HepG2 (cell line): ENCODE results near the gene TK2. TPM values are rescaled to one million over a fixed set of nuclear protein-coding genes. Genes with fewer than 3 reads are reported as not detected.

Experiments used
- ATAC-seq: fragments of 200-7000 bp; cut with Tn5 transposase; 3 replicates; pipeline ENCODE4 v1.9.1; 2020; ENCODE audit warnings: mild to moderate bottlenecking, moderate library complexity
- BruUV-seq: library from RNA; stranded (reverse); fragments of 400-500 nt; replicated peaks from 2 replicates; lab custom pipeline; 2021; lab: Mats Ljungman, UMichigan
- CTCF ChIA-PET: fragments of 300-600 bp; formaldehyde crosslinking; extraction: SDS; loops from one replicate; lab custom pipeline; 2021; ENCODE audit warnings: low total read pairs, inconsistent platforms, low intra/inter-chr PET ratio; lab: Yijun Ruan, JAX
- POLR2A ChIA-PET: fragments of 350-600 bp; sonication (Branson Sonifier 250); formaldehyde crosslinking; loops from one replicate; lab custom pipeline; 2020; ENCODE audit warnings: antibody characterized with exemption, inconsistent platforms; lab: Yijun Ruan, JAX
- DNase-seq: peaks from one replicate; pipeline ENCODE4 v3.0.0-alpha.2; 2015; ENCODE audit warnings: low spot score
- FAIRE-seq: peaks from 3 replicates; lab custom pipeline; 2011; peaks lifted over from hg19 to GRCh38; lab: Jason Lieb, UNC
- H2AFZ ChIP-seq: one replicate; pipeline ENCODE4 v1.6.1; 2011; ENCODE audit warnings: low read length, inconsistent platforms
- H3K27ac ChIP-seq: fragments of 300-600 bp; 3 replicates; pipeline ENCODE4 v1.8.0; 2011; ENCODE audit warnings: mixed run types, mild to moderate bottlenecking, mixed read lengths, low read length, inconsistent platforms; ENCODE audit not compliant: insufficient read depth; ENCODE audit errors: extremely low read length
- H3K27me3 ChIP-seq, 2 experiments: fragments of 200-600 bp in 1 of 2; 2 replicates in 1 of 2; 3 replicates in 1 of 2; pipeline versions ENCODE4 v1.6.0 to v1.8.0; 2011; ENCODE audit warnings: low read length in 2 of 2, mild to moderate bottlenecking in 2 of 2, moderate library complexity in 2 of 2, inconsistent platforms in 1 of 2; ENCODE audit not compliant: insufficient read depth in 2 of 2, control insufficient read depth in 1 of 2
- H3K36me3 ChIP-seq, 2 experiments: fragments of 200-600 bp in 1 of 2; replicated peaks in 1 of 2; 2 replicates in 1 of 2; 3 replicates in 1 of 2; pipeline versions ENCODE4 v1.5.1 to v1.8.0; 2011; ENCODE audit warnings: low read length in 2 of 2, inconsistent platforms in 1 of 2; ENCODE audit not compliant: insufficient read depth in 2 of 2, control insufficient read depth in 1 of 2
- H3K4me1 ChIP-seq: 2 replicates; pipeline ENCODE4 v1.5.1; 2012; ENCODE audit warnings: low read length, inconsistent platforms; ENCODE audit not compliant: insufficient read depth
- H3K4me2 ChIP-seq: 2 replicates; pipeline ENCODE4 v1.6.0; 2011; ENCODE audit warnings: low read depth, low read length, inconsistent platforms
- H3K4me3 ChIP-seq, 3 experiments: fragments of 200-600 bp in 1 of 3; sonication (generic), shearing (Covaris generic) in 1 of 3; replicated peaks in 1 of 3; 2 replicates each; pipeline ENCODE4 v1.5.1; 2011 to 2016; ENCODE audit warnings: low read length in 3 of 3, inconsistent platforms in 2 of 3, low read depth in 2 of 3, mild to moderate bottlenecking in 2 of 3, control low read depth in 1 of 3, mixed read lengths in 1 of 3; ENCODE audit not compliant: insufficient read depth in 1 of 3
- H3K79me2 ChIP-seq: one replicate; pipeline ENCODE4 v1.6.1; 2011; ENCODE audit warnings: low read length, inconsistent platforms; ENCODE audit not compliant: insufficient read depth
- H3K9ac ChIP-seq: 2 replicates; pipeline ENCODE4 v1.6.0; 2011; ENCODE audit warnings: mild to moderate bottlenecking, low read depth, low read length, inconsistent platforms; ENCODE audit not compliant: insufficient read depth
- H3K9me3 ChIP-seq: 2 replicates; pipeline ENCODE4 v1.5.1; 2012; ENCODE audit warnings: mild to moderate bottlenecking, low read length
- H4K20me1 ChIP-seq: 2 replicates; pipeline ENCODE4 v1.6.0; 2011; ENCODE audit warnings: inconsistent platforms, mild to moderate bottlenecking, low read length, moderate library complexity; ENCODE audit not compliant: insufficient read depth
- ELF3 ChIP-seq: IDR thresholded peaks from 2 replicates; pipeline ENCODE4 v1.6.1; 2016; ENCODE audit warnings: missing genetic modification reagents, missing compliant biosample characterization
- ETV5 ChIP-seq: IDR thresholded peaks from 2 replicates; pipeline ENCODE4 v1.6.1; 2018; ENCODE audit warnings: missing biosample characterization, missing genetic modification reagents, inconsistent platforms, borderline replicate concordance
- HMG20A ChIP-seq: IDR thresholded peaks from 2 replicates; pipeline ENCODE4 v1.6.1; 2016; ENCODE audit warnings: borderline replicate concordance
- KDM1A ChIP-seq: IDR thresholded peaks from 2 replicates; pipeline ENCODE4 v1.6.1; 2016; ENCODE audit warnings: missing compliant biosample characterization
- RARA ChIP-seq: IDR thresholded peaks from 2 replicates; pipeline ENCODE4 v1.6.1; 2016; ENCODE audit warnings: missing genetic modification reagents, missing compliant biosample characterization
- RFX5 ChIP-seq: IDR thresholded peaks from 2 replicates; pipeline ENCODE4 v1.6.1; 2011; ENCODE audit warnings: low read depth, low read length, improper control_type of control experiment
- SOX5 ChIP-seq: IDR thresholded peaks from 2 replicates; pipeline ENCODE4 v1.6.1; 2016; ENCODE audit warnings: borderline replicate concordance
- TBL1XR1 ChIP-seq: fragments of 150-350 bp; IDR thresholded peaks from 2 replicates; pipeline ENCODE4 v1.6.1; 2014; ENCODE audit warnings: borderline replicate concordance, low read length; ENCODE audit not compliant: partially characterized antibody
- ZFP90 ChIP-seq: sonication (generic); formaldehyde crosslinking; IDR thresholded peaks from 2 replicates; pipeline ENCODE4 v1.8.0; 2022; ENCODE audit warnings: missing genetic modification reagents, mild to moderate bottlenecking, inconsistent platforms, borderline replicate concordance
- ZNF570 ChIP-seq: sonication (generic); formaldehyde crosslinking; IDR thresholded peaks from 2 replicates; pipeline ENCODE4 v1.4.0; 2020; ENCODE audit warnings: mild to moderate bottlenecking, missing genetic modification reagents, borderline replicate concordance
- WGBS: methylation state at CpG from one replicate; pipeline ENCODE4 v1.1.6; 2017; ENCODE audit warnings: low lambda C conversion rate; 5-methylcytosine and 5-hydroxymethylcytosine counted together
- in situ Hi-C: cut with HindIII; loops from 2 replicates; pipeline ENCODE4 v1.10.0; 2017; ENCODE audit warnings: low pct_unique_long_range_greater_than_20kb; ENCODE audit not compliant: extremely low pct_ligation_motif_present
- intact Hi-C: fragments of 100-400 bp; cut with micrococcal nuclease; formaldehyde crosslinking; loops from one replicate; pipeline ENCODE4 v1.10.0; 2022; ENCODE audit not compliant: unreplicated experiment
- polyA plus RNA-seq, 8 experiments: library from polyadenylated mRNA; depleted of rRNA in 3 of 8; stranded (reverse) in 7 of 8; unstranded in 1 of 8; fragments of >200 nt; fragmentation: Illumina TruSeq in 4 of 8; extraction: Trizol in 4 of 8; gene quantifications; 2 replicates each; pipeline versions ENCODE4 v1.2.1 to v1.2.3, GENCODE V29; 2011 to 2016; ENCODE audit warnings: low read depth in 4 of 8, missing spikeins in 1 of 8, mixed read lengths in 1 of 8; ENCODE audit not compliant: insufficient read depth in 1 of 8
- total RNA-seq, 5 experiments: library from RNA; depleted of rRNA; stranded (reverse); fragments of >200 nt; fragmentation: Illumina TruSeq; extraction: Trizol; gene quantifications; 2 replicates each; pipeline ENCODE4 v1.2.3, GENCODE V29; 2016; ENCODE audit warnings: low read depth in 1 of 5
- TF ChIP-seq, protein P1 (sequence below): sonication (generic); formaldehyde crosslinking; conservative IDR thresholded peaks from 2 replicates; pipeline ENCODE4 v1.4.0; 2020; ENCODE audit warnings: missing genetic modification reagents

TK2 gene
- total and polyA plus RNA-seq, 2 of the 13 experiments (the other 11 are each of a cell fraction or from before 2014, with no cell fraction given), result 18.7 to 21.0 TPM

DNA sequence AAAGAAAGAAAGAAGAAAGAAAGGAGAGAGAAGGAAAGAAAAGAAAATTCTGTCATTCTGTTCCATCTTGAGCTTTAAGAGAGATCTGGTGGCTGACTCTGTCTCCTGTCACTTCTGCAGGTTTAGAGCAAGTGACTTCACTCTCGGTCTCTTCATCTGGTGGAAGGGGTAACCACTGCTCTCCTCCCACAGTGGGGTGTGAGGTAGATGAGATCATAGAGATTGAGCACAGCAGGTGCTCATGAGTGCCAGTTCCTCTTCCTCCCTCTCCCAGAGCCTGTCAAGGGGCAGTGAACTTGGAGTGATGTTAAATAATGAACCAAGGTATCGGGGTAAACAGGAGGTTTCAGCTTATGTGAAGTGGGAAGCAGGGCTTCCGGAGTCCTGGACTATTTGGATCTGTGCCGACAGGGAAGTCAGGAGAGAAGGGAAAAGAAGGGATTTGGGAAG is 75.1 kb downstream of the TK2 start:
- WGBS, result 5% methylated on average over 4 of the region's 4 CpGs
- H3K4me2 ChIP-seq, result no peak overlapping the region; the same call in 1 of the 2 replicates
- H2AFZ ChIP-seq, result no peak overlapping the region
- in situ Hi-C loops (loop anchor here (5.0 kb wide), 1 partner anchor 67 kb away; no protein-coding TSS in a partner anchor), intact Hi-C loops (no loop called here)
- no peaks in the 10 kb centered on the region for H3K36me3 ChIP-seq
- no peaks in the 10 kb centered on the region for H4K20me1 ChIP-seq
- FAIRE-seq (no peak), DNase-seq (no peak), ATAC-seq (no peak)
- ChIA-PET CTCF (no interaction called here), POLR2A (interaction anchor here (1.3 kb wide), 1 partner anchor 66 kb away, joined by 4 read pairs; no protein-coding TSS in a partner anchor)
- H3K9ac ChIP-seq, result no peak overlapping the region
- H3K27me3 ChIP-seq, result peaks cover 2 to 49% of the 10 kb centered on the region in 2 experiments
- BruUV-seq, result no TSS peak
- no peak overlapping the region for H3K27ac ChIP-seq
- peaks cover 21% of the 10 kb centered on the region for H3K4me1 ChIP-seq
- TF ChIP-seq RARA (CRISPR knock-in tag), result 0 out of 2 replicates have a peak, but pooled peaks have one; percentile 24
- TF ChIP-seq SOX5 (CRISPR knock-in tag), result 0 out of 2 replicates have a peak, but pooled peaks have one; percentile 13
- TF ChIP-seq ZNF570 (CRISPR knock-in tag), result no peak
- no peak for TF ChIP-seq TBL1XR1
- TF ChIP-seq ELF3 (CRISPR knock-in tag), result peak; percentile 69; the same call in 1 of the 2 replicates
- no peak for TF ChIP-seq RFX5
- TF ChIP-seq ETV5 (CRISPR knock-in tag), result peak; percentile 57; the same call in 1 of the 2 replicates
- TF ChIP-seq KDM1A (CRISPR knock-in tag), result no peak
- TF ChIP-seq HMG20A (CRISPR knock-in tag), result no peak
- TF ChIP-seq ZFP90 (CRISPR knock-in tag), result no peak
- TF ChIP-seq, protein P1, sequence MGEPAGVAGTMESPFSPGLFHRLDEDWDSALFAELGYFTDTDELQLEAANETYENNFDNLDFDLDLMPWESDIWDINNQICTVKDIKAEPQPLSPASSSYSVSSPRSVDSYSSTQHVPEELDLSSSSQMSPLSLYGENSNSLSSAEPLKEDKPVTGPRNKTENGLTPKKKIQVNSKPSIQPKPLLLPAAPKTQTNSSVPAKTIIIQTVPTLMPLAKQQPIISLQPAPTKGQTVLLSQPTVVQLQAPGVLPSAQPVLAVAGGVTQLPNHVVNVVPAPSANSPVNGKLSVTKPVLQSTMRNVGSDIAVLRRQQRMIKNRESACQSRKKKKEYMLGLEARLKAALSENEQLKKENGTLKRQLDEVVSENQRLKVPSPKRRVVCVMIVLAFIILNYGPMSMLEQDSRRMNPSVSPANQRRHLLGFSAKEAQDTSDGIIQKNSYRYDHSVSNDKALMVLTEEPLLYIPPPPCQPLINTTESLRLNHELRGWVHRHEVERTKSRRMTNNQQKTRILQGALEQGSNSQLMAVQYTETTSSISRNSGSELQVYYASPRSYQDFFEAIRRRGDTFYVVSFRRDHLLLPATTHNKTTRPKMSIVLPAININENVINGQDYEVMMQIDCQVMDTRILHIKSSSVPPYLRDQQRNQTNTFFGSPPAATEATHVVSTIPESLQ, result no peak
- H3K4me3 ChIP-seq, result no peak overlapping the region
- H3K79me2 ChIP-seq, result no peaks in the 10 kb centered on the region
- H3K9me3 ChIP-seq, result no peaks in the 10 kb centered on the region
